ENCODE data around the gene AGMO. TPM values are rescaled to one million over a fixed set of nuclear protein-coding genes. Genes with fewer than 3 reads are reported as not detected.

Gene AGMO
- total and polyA plus RNA-seq, 2 of the 8 experiments (the other 6 are each of a cell fraction or from before 2014, with no cell fraction given), result 0.22 to 0.45 TPM

DNA sequence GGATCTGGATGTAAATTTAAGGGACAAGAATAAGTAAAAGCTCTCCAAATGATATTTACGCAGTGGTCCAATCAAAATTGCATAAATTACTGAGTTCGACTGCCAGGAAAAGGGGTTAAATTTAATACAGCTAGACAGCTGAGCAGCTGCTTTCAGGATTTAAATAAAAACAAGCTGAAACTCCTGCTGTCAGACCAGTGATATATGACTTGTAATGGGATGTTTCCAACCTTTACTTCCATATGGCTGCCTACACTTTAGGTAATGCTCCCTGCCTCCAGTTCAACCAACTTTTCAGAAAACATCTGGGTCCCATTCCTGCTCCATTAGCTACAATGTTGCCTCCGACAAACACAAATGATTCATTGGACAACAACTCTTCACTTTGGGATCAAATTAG is 333.0 kb downstream of the AGMO start:
- FAIRE-seq (no peak), DNase-seq (ENCODE audit: low read depth in 1 of 2, low spot score in 2 of 2) (no peak)
- H3K18ac ChIP-seq (ENCODE audit: extremely low read depth, low read length), result no peak overlapping the region
- no peak overlapping the region for H2AK5ac ChIP-seq (ENCODE audit: low read depth, low read length)
- ChIA-PET POLR2A (ENCODE audit: partially characterized antibody) (no interaction called here), CTCF (ENCODE audit: partially characterized antibody) (interaction anchor here (1.6 kb wide), 1 partner anchor 9 kb away, joined by 4 read pairs; no protein-coding TSS in a partner anchor)
- H3K23ac ChIP-seq (ENCODE audit: insufficient read length), result no peak overlapping the region
- H3K36me3 ChIP-seq (ENCODE audit: control insufficient read depth in 2 of 4, insufficient read depth in 4 of 4, low read length in 3 of 4), result no peaks in the 10 kb centered on the region
- H3K4me3 ChIP-seq (ENCODE audit: extremely low read depth in 1 of 4, insufficient read depth in 2 of 4, low read depth in 3 of 4, low read length in 4 of 4), result no peak overlapping the region
- H2BK15ac ChIP-seq (ENCODE audit: low read length), result no peak overlapping the region
- H2BK20ac ChIP-seq (ENCODE audit: low read length), result no peak overlapping the region
- H4K5ac ChIP-seq (ENCODE audit: insufficient read length, low read depth, low read length), result no peak overlapping the region
- no peaks in the 10 kb centered on the region for H4K20me1 ChIP-seq (replicated peaks in 1 of 2; ENCODE audit: control insufficient read depth in 1 of 2, insufficient read depth in 2 of 2, low read length in 2 of 2)
- H4K8ac ChIP-seq (ENCODE audit: extremely low read depth, insufficient read depth, low read length), result no peak overlapping the region
- no peak overlapping the region for H3K56ac ChIP-seq (replicated peaks; ENCODE audit: insufficient read length, low read depth, low read length)
- no peak overlapping the region for H2AFZ ChIP-seq (ENCODE audit: low read length)
- H3K9me3 ChIP-seq (ENCODE audit: insufficient read depth in 2 of 2, low read depth in 1 of 2, low read length in 1 of 2), result peaks cover 0 to 2% of the 10 kb centered on the region in 2 experiments; a peak in 1 of 4 replicates
- no peak overlapping the region for H3K9ac ChIP-seq (replicated peaks in 1 of 4; ENCODE audit: extremely low read depth in 1 of 4, low read depth in 3 of 4, low read length in 3 of 4)
- H3K79me2 ChIP-seq (ENCODE audit: control insufficient read depth in 1 of 2, insufficient read depth in 2 of 2, low read length in 2 of 2), result no peaks in the 10 kb centered on the region
- H3K23me2 ChIP-seq (ENCODE audit: low read depth, low read length), result no peaks in the 10 kb centered on the region
- TF ChIP-seq SP1 (IDR thresholded peaks at IDR 0.05; ENCODE audit: low read depth, low read length), result no peak
- TF ChIP-seq RXRA (IDR thresholded peaks at IDR 0.05; ENCODE audit: insufficient read depth, low read depth, low read length), result no peak
- no peak for TF ChIP-seq POLR2A (IDR thresholded peaks at IDR 0.05; ENCODE audit: control extremely low read depth in 1 of 2, low read depth in 2 of 2, low read length in 2 of 2)
- TF ChIP-seq EZH2 (IDR thresholded peaks at IDR 0.05; ENCODE audit: low read depth, low read length, severe bottlenecking), result no peak
- TF ChIP-seq CEBPB (IDR thresholded peaks at IDR 0.05; ENCODE audit: low read depth, low read length), result no peak
- TF ChIP-seq GABPA (IDR thresholded peaks at IDR 0.05; ENCODE audit: borderline replicate concordance, insufficient read depth, low read length), result no peak
- TF ChIP-seq, protein P1, sequence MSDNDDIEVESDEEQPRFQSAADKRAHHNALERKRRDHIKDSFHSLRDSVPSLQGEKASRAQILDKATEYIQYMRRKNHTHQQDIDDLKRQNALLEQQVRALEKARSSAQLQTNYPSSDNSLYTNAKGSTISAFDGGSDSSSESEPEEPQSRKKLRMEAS (IDR thresholded peaks at IDR 0.05), result no peak
- TF ChIP-seq ASH2L (IDR thresholded peaks at IDR 0.05; ENCODE audit: low read length), result no peak
- no peak for TF ChIP-seq SP2 (IDR thresholded peaks at IDR 0.05; ENCODE audit: low read length)
- TF ChIP-seq CBX5 (IDR thresholded peaks at IDR 0.05; ENCODE audit: low read depth, low read length), result no peak
- TF ChIP-seq TAF7 (optimal IDR thresholded peaks at IDR 0.05; ENCODE audit: borderline replicate concordance, low read depth, low read length), result no peak
- 91% methylated on average over 3 of the region's 3 CpGs; no CpG with 5 or more reads in 1 of the 2 experiments for WGBS, 2 experiments (ENCODE audit: extremely low coverage in 1 of 2, insufficient coverage in 1 of 2, insufficient read length in 1 of 2, insufficient replicate concordance in 2 of 2, low coverage in 1 of 2, low lambda C conversion rate in 2 of 2, missing lambda C conversion rate in 1 of 2)
- H2BK12ac ChIP-seq (ENCODE audit: low read depth, low read length), result no peak overlapping the region
- H3K27me3 ChIP-seq (replicated peaks in 1 of 4; ENCODE audit: control insufficient read depth in 3 of 4, extremely low read depth in 1 of 4, insufficient read depth in 3 of 4, low read length in 3 of 4), result no peaks in the 10 kb centered on the region
- H3K79me1 ChIP-seq (ENCODE audit: low read depth, low read length), result no peaks in the 10 kb centered on the region
- H3K27ac ChIP-seq (ENCODE audit: low read depth, low read length), result no peak overlapping the region
- no peak overlapping the region for H3K4ac ChIP-seq (replicated peaks; ENCODE audit: insufficient read length, low read depth, low read length)
- no peak overlapping the region for H4K91ac ChIP-seq (replicated peaks; ENCODE audit: insufficient read length, low read length)
- H3K14ac ChIP-seq (ENCODE audit: insufficient read length), result no peak overlapping the region
- no peak overlapping the region for H3K4me2 ChIP-seq (ENCODE audit: insufficient read depth in 1 of 2, low read depth in 2 of 2, low read length in 2 of 2)
- H2BK120ac ChIP-seq (replicated peaks; ENCODE audit: low read depth, low read length), result no peak overlapping the region
- H2BK5ac ChIP-seq (ENCODE audit: low read depth, low read length), result no peak overlapping the region
- no peaks in the 10 kb centered on the region for H3K4me1 ChIP-seq (replicated peaks in 1 of 4; ENCODE audit: control insufficient read depth in 3 of 4, insufficient read depth in 4 of 4, low read length in 3 of 4)
